K562 (cell line): ENCODE measurements around the gene CCDC106. TPM values are rescaled to one million over a fixed set of nuclear protein-coding genes. Genes with fewer than 3 reads are reported as not detected.

Source experiments
- BMI1 ChIP-seq: fragments of 150-350 bp; IDR thresholded peaks from 2 replicates; pipeline ENCODE4 v1.6.1; 2014; ENCODE audit warnings: low read length
- CBX1 ChIP-seq: sonication (generic); IDR thresholded peaks from 2 replicates; pipeline ENCODE4 v1.6.1; 2016; ENCODE audit warnings: antibody characterized with exemption, low read depth, mild to moderate bottlenecking
- CREM ChIP-seq: IDR thresholded peaks from 2 replicates; pipeline ENCODE4 v1.6.1; 2014; ENCODE audit warnings: antibody characterized with exemption, low read depth
- ELF4 ChIP-seq: fragments of 450-650 bp; formaldehyde crosslinking; IDR thresholded peaks from 2 replicates; pipeline ENCODE4 v1.4.0; 2022; ENCODE audit warnings: missing genetic modification characterization
- EP300 ChIP-seq: IDR thresholded peaks from 2 replicates; pipeline ENCODE4 v1.6.1; 2012; ENCODE audit warnings: low read length, improper control_type of control experiment
- ESRRA ChIP-seq: fragments of 450-650 bp; IDR thresholded peaks from 2 replicates; pipeline ENCODE4 v1.6.1; 2014; ENCODE audit warnings: low read depth, mild to moderate bottlenecking, moderate library complexity, borderline replicate concordance
- FOSL1 ChIP-seq: fragments of 200-800 bp; sonication (Bioruptor generic); conservative IDR thresholded peaks from 2 replicates; pipeline ENCODE4 v1.6.1; 2016; ENCODE audit warnings: missing genetic modification characterization, missing compliant biosample characterization
- LARP7 ChIP-seq: fragments of 450-650 bp; IDR thresholded peaks from 2 replicates; pipeline ENCODE4 v1.6.1; 2016
- NR1H2 ChIP-seq: sonication (generic); formaldehyde crosslinking; IDR thresholded peaks from 2 replicates; pipeline ENCODE4 v1.4.0; 2020; ENCODE audit warnings: mild to moderate bottlenecking, missing genetic modification reagents
- NR2F6 ChIP-seq: fragments of 450-650 bp; formaldehyde crosslinking; IDR thresholded peaks from 2 replicates; pipeline ENCODE4 v1.4.0; 2020; ENCODE audit warnings: mild to moderate bottlenecking
- PYGO2 ChIP-seq: fragments of 450-650 bp; IDR thresholded peaks from 2 replicates; pipeline ENCODE4 v1.6.1; 2016; ENCODE audit warnings: mild to moderate bottlenecking, missing genetic modification characterization, moderate library complexity, missing compliant biosample characterization
- SP1 ChIP-seq: sonication (generic); formaldehyde crosslinking; IDR thresholded peaks from 2 replicates; pipeline ENCODE4 v1.8.1; 2022; ENCODE audit warnings: mild to moderate bottlenecking, missing genetic modification reagents
- TCF3 ChIP-seq: sonication (generic); formaldehyde crosslinking; IDR thresholded peaks from 2 replicates; pipeline ENCODE4 v1.4.0; 2020; ENCODE audit warnings: mild to moderate bottlenecking, missing genetic modification reagents
- TFE3 ChIP-seq: fragments of 450-650 bp; formaldehyde crosslinking; IDR thresholded peaks from 2 replicates; pipeline ENCODE4 v1.4.0; 2020; ENCODE audit warnings: mild to moderate bottlenecking, mixed read lengths
- USF2 ChIP-seq: sonication (generic); formaldehyde crosslinking; IDR thresholded peaks from 2 replicates; pipeline ENCODE4 v1.5.0; 2020; ENCODE audit warnings: missing genetic modification reagents
- ZBTB26 ChIP-seq: fragments of 450-650 bp; formaldehyde crosslinking; IDR thresholded peaks from 2 replicates; pipeline ENCODE4 v1.4.0; 2022; ENCODE audit warnings: missing genetic modification characterization
- ZNF408 ChIP-seq: fragments of 250-450 bp; sonication (Bioruptor Pico); IDR thresholded peaks from 2 replicates; pipeline ENCODE4 v1.4.0; 2020; ENCODE audit warnings: low read depth, mild to moderate bottlenecking, moderate library complexity
- ZSCAN29 ChIP-seq: fragments of 450-650 bp; IDR thresholded peaks from 2 replicates; pipeline ENCODE4 v1.6.1; 2017
- polyA plus RNA-seq, 8 experiments: library from polyadenylated mRNA; depleted of rRNA in 4 of 8; stranded (reverse) in 5 of 8; unstranded in 3 of 8; fragments of >200 nt; fragmentation: Nextera tagmentation in 2 of 8; fragmentation: Illumina TruSeq in 1 of 8; extraction: Ambion mirVana in 2 of 8; extraction: Trizol in 1 of 8; gene quantifications; 2 replicates each; pipeline versions ENCODE4 v1.2.1 to v1.2.3, GENCODE V29; 2011 to 2014; ENCODE audit warnings: inconsistent platforms in 1 of 8, missing spikeins in 1 of 8
- total RNA-seq, 7 experiments: library from RNA; depleted of rRNA in 6 of 7; stranded (reverse); fragments of >200 nt in 6 of 7; fragmentation: Illumina TruSeq in 2 of 7; extraction: Trizol in 2 of 7; gene quantifications; 2 replicates each; pipeline versions ENCODE4 v1.2.1 to v1.2.3, GENCODE V29; 2011 to 2021; ENCODE audit warnings: low replicate concordance in 1 of 7
- TF ChIP-seq, protein P1 (sequence below): fragments of 150-350 bp; IDR thresholded peaks from 2 replicates; pipeline ENCODE4 v1.6.1; 2014; ENCODE audit warnings: low read depth, mild to moderate bottlenecking, low read length, borderline replicate concordance
- TF ChIP-seq, protein P2 (sequence below): fragments of 200-400 bp; formaldehyde crosslinking; IDR thresholded peaks from 2 replicates; pipeline ENCODE4 v1.6.1; 2017; ENCODE audit warnings: mild to moderate bottlenecking, low read depth, low read length, moderate library complexity

Gene CCDC106
- total and polyA plus RNA-seq, 9 of the 15 experiments (the other 6 are each of a cell fraction or from before 2014, with no cell fraction given): 0.10 to 27.5 (median 15.0) TPM; not detected in 1

DNA sequence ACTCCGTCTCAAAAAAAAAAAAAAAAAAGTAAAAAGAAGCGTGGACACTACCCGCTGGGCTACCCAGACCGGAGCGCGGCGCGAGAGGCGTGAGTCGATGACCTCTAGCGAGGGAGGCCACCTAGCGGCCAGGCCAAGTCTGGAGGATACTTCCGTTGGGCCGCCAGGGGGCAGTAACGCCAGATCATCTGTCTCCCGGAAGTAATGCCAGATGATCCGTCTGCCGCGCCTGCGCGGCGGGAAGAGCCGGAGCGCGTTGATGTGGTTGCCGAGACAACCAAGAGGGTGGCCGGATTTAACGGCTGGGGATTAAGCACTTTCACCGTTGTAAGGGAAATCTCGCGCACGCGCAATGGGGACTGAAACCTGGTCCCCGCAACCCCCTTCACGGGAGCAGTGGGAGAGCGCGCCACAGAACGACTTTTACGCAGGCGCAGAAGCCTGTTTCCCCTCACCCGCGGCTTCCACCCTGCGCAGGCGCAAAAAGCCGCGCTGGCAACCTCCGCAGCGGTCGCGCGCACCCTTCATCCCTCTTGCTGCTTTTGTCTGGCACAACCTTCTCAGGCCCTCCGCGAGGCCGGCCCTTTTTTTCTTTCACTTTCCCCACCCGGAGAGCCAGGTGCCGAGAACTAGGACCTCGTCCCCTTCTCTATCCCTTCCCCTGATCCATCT lies 5.8 kb downstream of the CCDC106 start (continued):
- TF ChIP-seq ESRRA (peak; percentile 97), FOSL1 (peak; percentile 51; the same call in 1 of the 2 replicates), CREM (peak; percentile 87), PYGO2 (tag) (no peak), LARP7 (no peak), NR2F6 (no peak), ZSCAN29 (peak; percentile 8; the same call in 1 of the 2 replicates), ZBTB26 (0 out of 2 replicates have a peak, but pooled peaks have one; percentile 74), TFE3 (CRISPR knock-in tag) (no peak), NR1H2 (CRISPR knock-in tag) (0 out of 2 replicates have a peak, but pooled peaks have one; percentile 48), ZNF408 (CRISPR knock-in tag) (no peak), BMI1 (peak; percentile 93), USF2 (no peak), CBX1 (peak; percentile 32; the same call in 1 of the 2 replicates), SP1 (peak; percentile 80), ELF4 (CRISPR knock-in tag) (peak; percentile 71; the same call in 1 of the 2 replicates), TCF3 (peak; percentile 40; the same call in 1 of the 2 replicates), EP300 (peak; percentile 53; the same call in 1 of the 2 replicates)
- TF ChIP-seq, protein P1, sequence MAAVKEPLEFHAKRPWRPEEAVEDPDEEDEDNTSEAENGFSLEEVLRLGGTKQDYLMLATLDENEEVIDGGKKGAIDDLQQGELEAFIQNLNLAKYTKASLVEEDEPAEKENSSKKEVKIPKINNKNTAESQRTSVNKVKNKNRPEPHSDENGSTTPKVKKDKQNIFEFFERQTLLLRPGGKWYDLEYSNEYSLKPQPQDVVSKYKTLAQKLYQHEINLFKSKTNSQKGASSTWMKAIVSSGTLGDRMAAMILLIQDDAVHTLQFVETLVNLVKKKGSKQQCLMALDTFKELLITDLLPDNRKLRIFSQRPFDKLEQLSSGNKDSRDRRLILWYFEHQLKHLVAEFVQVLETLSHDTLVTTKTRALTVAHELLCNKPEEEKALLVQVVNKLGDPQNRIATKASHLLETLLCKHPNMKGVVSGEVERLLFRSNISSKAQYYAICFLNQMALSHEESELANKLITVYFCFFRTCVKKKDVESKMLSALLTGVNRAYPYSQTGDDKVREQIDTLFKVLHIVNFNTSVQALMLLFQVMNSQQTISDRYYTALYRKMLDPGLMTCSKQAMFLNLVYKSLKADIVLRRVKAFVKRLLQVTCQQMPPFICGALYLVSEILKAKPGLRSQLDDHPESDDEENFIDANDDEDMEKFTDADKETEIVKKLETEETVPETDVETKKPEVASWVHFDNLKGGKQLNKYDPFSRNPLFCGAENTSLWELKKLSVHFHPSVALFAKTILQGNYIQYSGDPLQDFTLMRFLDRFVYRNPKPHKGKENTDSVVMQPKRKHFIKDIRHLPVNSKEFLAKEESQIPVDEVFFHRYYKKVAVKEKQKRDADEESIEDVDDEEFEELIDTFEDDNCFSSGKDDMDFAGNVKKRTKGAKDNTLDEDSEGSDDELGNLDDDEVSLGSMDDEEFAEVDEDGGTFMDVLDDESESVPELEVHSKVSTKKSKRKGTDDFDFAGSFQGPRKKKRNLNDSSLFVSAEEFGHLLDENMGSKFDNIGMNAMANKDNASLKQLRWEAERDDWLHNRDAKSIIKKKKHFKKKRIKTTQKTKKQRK: no peak
- TF ChIP-seq, protein P2, sequence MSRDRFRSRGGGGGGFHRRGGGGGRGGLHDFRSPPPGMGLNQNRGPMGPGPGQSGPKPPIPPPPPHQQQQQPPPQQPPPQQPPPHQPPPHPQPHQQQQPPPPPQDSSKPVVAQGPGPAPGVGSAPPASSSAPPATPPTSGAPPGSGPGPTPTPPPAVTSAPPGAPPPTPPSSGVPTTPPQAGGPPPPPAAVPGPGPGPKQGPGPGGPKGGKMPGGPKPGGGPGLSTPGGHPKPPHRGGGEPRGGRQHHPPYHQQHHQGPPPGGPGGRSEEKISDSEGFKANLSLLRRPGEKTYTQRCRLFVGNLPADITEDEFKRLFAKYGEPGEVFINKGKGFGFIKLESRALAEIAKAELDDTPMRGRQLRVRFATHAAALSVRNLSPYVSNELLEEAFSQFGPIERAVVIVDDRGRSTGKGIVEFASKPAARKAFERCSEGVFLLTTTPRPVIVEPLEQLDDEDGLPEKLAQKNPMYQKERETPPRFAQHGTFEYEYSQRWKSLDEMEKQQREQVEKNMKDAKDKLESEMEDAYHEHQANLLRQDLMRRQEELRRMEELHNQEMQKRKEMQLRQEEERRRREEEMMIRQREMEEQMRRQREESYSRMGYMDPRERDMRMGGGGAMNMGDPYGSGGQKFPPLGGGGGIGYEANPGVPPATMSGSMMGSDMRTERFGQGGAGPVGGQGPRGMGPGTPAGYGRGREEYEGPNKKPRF: no peak
